Measurements from ENCODE around the gene SLC2A6.

- TF ChIP-seq POLR2A (IDR thresholded peaks at IDR 0.05) = no peak
- no peak for TF ChIP-seq CTCF (IDR thresholded peaks at IDR 0.05)
- no peak for TF ChIP-seq EP300 (IDR thresholded peaks at IDR 0.05)
- no peak for TF ChIP-seq POLR2AphosphoS5 (IDR thresholded peaks at IDR 0.05)
Measured at GRCh38 chr9:133439337-133439736, 39.6 kb downstream of the SLC2A6 start.
